ENCODE measurements around the gene RIPOR2. TPM values are rescaled to one million over a fixed set of nuclear protein-coding genes. Genes with fewer than 3 reads are reported as not detected.

The RIPOR2 gene
- total RNA-seq, 6 experiments from 2014 or later: 9.1 to 20.7 (median 10.2) TPM

GRCh38 chr6:24933266-24933665 is 2.5 kb downstream of the RIPOR2 start:
- Mint-ChIP-seq H3K4me1 (ENCODE audit: low read depth) (peaks cover 55% of the 10 kb centered on the region), H3K27ac (no peak overlapping the region), H3K27me3 (ENCODE audit: insufficient read depth) (peaks cover 11% of the 10 kb centered on the region), H3K4me3 (no peak overlapping the region), H3K9me3 (no peaks in the 10 kb centered on the region), H3K36me3 (ENCODE audit: low read depth) (no peaks in the 10 kb centered on the region)
- TF ChIP-seq CTCF (IDR thresholded peaks at IDR 0.05): no peak
- DNase-seq: no peak

GRCh38 chr6:24932832-24933231 is 2.9 kb downstream of the RIPOR2 start:
- H3K4me1 Mint-ChIP-seq (ENCODE audit: low read depth): peaks cover 59% of the 10 kb centered on the region
- no peak for TF ChIP-seq CTCF (IDR thresholded peaks at IDR 0.05)
- no peak for DNase-seq
- H3K27me3 Mint-ChIP-seq (ENCODE audit: insufficient read depth): peaks cover 7% of the 10 kb centered on the region
- no peak overlapping the region for H3K4me3 Mint-ChIP-seq
- no peaks in the 10 kb centered on the region for H3K9me3 Mint-ChIP-seq
- no peak overlapping the region for H3K27ac Mint-ChIP-seq
- no peaks in the 10 kb centered on the region for H3K36me3 Mint-ChIP-seq (ENCODE audit: low read depth)

GRCh38 chr6:24931718-24932691 is 3.8 kb downstream of the RIPOR2 start:
- peaks cover under 1% of the 10 kb centered on the region; the same call in 1 of the 2 replicates for H3K27me3 Mint-ChIP-seq (ENCODE audit: insufficient read depth)
- H3K27ac Mint-ChIP-seq: peak overlapping the region; percentile 34; the same call in 1 of the 2 replicates
- no peaks in the 10 kb centered on the region for H3K9me3 Mint-ChIP-seq
- H3K36me3 Mint-ChIP-seq (ENCODE audit: low read depth): 0 out of 2 replicates have a peak, but pooled peaks cover 5% of the 10 kb centered on the region
- TF ChIP-seq CTCF (IDR thresholded peaks at IDR 0.05): no peak
- peak overlapping the region; percentile 55; the same call in 1 of the 2 replicates for H3K4me3 Mint-ChIP-seq
- peak; percentile 28 for DNase-seq
- peaks cover 67% of the 10 kb centered on the region for H3K4me1 Mint-ChIP-seq (ENCODE audit: low read depth)

- Mint-ChIP-seq H3K36me3 (ENCODE audit: low read depth) (0 out of 2 replicates have a peak, but pooled peaks cover 5% of the 10 kb centered on the region), H3K9me3 (no peaks in the 10 kb centered on the region), H3K27ac (no peak overlapping the region; the same call in 1 of the 2 replicates), H3K27me3 (ENCODE audit: insufficient read depth) (no peaks in the 10 kb centered on the region), H3K4me3 (no peak overlapping the region), H3K4me1 (ENCODE audit: low read depth) (peaks cover 70% of the 10 kb centered on the region)
- DNase-seq: no peak
- no peak for TF ChIP-seq CTCF (IDR thresholded peaks at IDR 0.05)
These were observed 4.5 kb downstream of the RIPOR2 start for GRCh38 chr6:24931296-24931695.

- peaks cover 74% of the 10 kb centered on the region for H3K4me1 Mint-ChIP-seq (ENCODE audit: low read depth)
- H3K9me3 Mint-ChIP-seq: no peaks in the 10 kb centered on the region
These were observed 5.3 kb downstream of the RIPOR2 start for GRCh38 chr6:24930431-24930871.

More at GRCh38 chr6:24930431-24930871, 5.3 kb downstream of the RIPOR2 start:
- H3K4me3 Mint-ChIP-seq: no peak overlapping the region
- peak; percentile 56 for DNase-seq
- no peaks in the 10 kb centered on the region for H3K27me3 Mint-ChIP-seq (ENCODE audit: insufficient read depth)
- no peak for TF ChIP-seq CTCF (IDR thresholded peaks at IDR 0.05)
- H3K36me3 Mint-ChIP-seq (ENCODE audit: low read depth): 0 out of 2 replicates have a peak, but pooled peaks cover 5% of the 10 kb centered on the region
- peak overlapping the region; percentile 63 for H3K27ac Mint-ChIP-seq
